Activated T-helper 9 cell treated with anti-CD3 and anti-CD28 coated beads, Interleukin-2, amount 50 U/mL, for 16 hours (primary cell): ENCODE results near the gene TSR3.
A peak's percentile ranks its signal among the peaks of the same experiment; 100 is the strongest.

Experiments
- DNase-seq: peaks from one replicate; pipeline ENCODE4 v3.0.0-alpha.2; 2020; ENCODE audit warnings: low read depth

The TSR3 gene

DNA sequence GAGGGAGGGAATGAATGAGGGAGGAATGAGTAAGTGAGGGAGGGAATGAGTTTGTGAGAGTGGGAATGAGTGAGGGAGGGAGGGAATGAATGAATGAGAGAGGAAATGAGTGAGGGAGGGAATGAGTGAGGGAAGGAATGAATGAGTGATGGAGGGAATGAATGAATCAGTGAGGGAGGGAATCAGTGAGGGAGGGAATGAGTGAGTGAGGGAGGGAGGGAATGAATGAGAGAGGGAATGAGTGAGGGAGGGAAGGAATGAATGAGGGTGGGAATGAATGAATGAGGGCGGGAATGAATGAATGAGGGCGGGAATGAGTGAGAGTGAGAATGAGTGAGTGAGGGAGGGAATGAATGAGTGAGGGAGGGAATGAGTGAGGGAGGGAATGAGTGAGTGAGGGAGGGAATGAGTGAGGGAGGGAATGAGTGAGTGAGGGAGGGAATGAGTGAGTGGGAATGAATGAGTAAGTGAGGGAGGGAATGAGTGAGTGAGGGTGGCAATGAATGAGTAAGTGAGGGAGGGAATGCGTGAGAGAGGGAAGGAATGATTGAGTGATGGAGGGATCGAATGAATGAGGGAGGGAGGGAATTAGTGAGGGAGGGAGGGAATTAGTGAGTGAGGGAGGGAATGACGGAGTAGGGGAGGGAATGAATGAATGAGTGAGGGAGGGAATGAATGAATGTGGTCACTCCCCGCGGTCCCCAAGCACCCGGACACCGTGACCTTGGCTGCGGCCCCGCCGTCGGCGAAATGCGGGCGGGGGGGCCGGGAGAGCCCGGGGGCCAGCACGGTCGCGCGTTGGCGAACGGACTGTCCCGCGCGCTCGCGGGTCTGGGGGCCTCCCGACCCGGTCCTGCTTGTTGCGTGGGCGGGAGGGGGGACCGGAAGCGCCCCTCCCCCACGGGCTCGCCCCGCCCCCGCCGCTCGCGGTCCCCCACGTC, 43.4 kb downstream of the TSR3 start:
- DNase-seq, result no peak

DNA sequence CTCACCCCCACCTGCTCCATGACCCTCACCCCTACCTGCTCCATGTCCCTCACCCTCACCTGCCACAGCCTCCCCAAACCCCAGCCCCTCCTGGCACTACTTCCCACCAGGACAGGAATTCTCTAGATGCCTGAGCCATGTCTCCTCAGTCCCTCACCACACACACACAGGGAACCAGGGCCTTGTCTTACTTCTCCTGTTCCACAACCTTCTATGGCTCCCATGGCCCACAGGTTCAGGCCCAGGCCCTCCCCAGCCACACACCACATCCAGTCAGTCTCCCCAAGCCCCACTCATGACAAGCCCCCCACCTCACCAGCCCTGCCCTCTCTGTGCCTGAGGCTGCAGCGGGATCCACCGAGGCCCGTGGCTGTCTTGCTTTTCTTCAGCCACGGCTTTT, 45.3 kb downstream of the TSR3 start:
- DNase-seq, result no peak

DNA sequence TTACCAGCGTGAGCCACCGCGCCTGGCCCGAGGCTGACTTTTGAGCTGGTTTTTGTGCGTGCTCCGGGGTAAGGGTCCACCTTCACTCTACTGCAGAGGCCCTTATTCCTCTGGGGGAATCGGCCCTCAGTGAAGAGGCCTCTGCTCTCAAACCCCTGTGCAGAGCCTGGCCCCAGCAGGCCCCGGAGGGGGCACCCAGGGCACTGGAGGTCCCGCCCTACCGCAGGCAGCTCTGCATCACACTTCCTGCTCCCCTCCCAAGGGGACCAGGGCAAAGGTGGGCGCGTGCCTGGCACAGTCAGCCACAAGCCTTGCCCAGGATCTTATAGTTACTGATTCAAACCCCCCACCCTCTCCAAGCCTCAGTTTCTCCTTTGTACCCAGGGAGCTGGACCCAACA, 45.9 kb downstream of the TSR3 start:
- DNase-seq, result no peak

DNA sequence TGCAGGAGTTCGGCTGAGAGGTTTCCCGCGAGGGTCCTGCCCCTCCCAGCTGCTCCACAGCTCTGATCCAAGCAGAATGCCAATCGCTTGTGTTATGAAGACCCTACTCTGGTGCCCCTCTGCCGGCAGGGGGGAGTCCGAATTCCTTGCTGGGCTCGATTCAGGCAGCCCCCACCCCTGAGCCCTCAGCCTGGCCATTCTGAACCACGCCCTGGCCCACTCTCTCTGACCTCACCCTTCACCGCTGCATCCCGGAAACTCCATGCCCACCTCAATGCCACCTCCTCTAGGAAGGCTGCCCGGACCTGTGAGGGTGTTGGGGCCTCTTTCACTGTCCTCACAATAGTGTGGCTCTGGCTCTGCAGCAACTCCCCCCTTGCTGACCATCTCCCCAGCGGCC, 50.1 kb downstream of the TSR3 start:
- no peak for DNase-seq

DNA sequence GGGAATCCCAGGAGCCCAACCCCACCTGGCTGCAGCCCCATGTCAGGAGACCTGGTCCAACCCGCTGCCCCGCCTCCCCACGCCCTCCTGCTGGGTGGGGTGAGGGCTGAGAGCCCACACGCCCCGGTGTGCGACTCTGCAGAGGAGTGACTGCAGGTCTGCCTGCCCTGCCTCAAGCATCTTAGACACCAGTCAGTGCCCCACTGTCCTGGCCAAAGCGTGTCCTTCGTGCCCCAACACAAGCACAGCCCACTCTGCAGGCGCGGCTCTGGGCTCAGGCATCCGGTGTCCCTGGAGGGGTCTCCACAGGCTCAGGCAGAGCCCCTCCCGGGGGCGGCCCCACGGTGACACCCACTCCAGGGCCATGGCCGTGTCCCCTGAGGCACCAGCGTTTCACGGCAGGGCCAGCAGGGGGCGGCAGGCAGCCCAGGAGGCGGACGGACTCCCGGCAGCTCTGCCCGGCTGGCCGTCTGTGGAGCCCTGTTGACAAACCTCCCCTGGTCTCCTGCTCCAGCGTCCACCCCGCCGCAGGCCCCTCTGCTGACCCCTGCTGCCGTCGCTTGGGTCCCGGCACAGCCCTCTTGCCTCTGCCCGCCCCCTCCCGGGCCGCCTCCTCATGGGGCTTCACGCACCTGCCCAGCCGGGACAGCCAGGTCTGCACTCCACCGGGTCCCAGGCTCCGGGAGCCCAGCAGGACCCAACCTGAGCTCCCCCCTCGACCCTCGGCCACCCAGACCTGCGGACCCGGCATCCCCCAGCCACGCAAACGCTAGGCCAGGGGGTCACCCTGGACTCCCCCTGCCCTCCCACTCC, 50.8 kb downstream of the TSR3 start:
- DNase-seq, result peak; percentile 56

DNA sequence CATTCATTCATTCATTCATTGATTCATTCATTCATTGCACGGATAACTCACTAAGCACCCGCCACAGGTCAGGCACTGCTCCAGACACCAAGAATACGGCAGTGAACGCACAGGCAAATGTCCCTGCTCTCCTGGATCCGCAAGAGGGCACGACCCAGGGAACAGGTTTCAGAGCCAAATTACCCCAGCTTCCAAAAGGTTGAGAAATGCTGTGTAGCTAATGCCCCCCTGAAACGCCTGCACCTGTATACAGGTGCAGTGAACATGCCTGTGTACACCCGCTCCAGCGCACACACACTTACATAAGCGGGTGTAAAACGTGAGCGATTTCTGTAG, 51.8 kb downstream of the TSR3 start:
- DNase-seq, result no peak
